Breast epithelium (tissue), 4 donors: Measurements from ENCODE around the gene WDR18. TPM values are rescaled to one million over a fixed set of nuclear protein-coding genes. Genes with fewer than 3 reads are reported as not detected.

ENCODE experiments used
- DNase-seq, 2 donors: peaks; one replicate each; pipeline ENCODE4 v3.0.0-alpha.2; 2019; ENCODE audit warnings: low spot score in 2 of 2
- H3K27ac ChIP-seq, 2 donors: fragments of 200-600 bp; sonication (generic) in 1 of 2; one replicate each; pipeline ENCODE4 v1.5.1; 2016 to 2019; ENCODE audit warnings: mild to moderate bottlenecking in 1 of 2
- H3K27me3 ChIP-seq, 2 donors: fragments of 200-600 bp; sonication (generic) in 1 of 2; one replicate each; pipeline versions ENCODE4 v1.5.1 to v1.6.0; 2017 to 2019; ENCODE audit warnings: control low read depth in 1 of 2, mild to moderate bottlenecking in 1 of 2
- H3K36me3 ChIP-seq: fragments of 200-600 bp; one replicate; pipeline ENCODE4 v1.5.1; 2019
- H3K4me1 ChIP-seq, 2 donors: fragments of 200-600 bp; sonication (generic); one replicate each; pipeline ENCODE4 v1.5.1; 2016 to 2019; ENCODE audit warnings: control low read depth in 1 of 2
- H3K4me3 ChIP-seq, 3 donors: fragments of 200-600 bp; sonication (generic); 1 replicate in 2 of 3; 2 replicates in 1 of 3; pipeline ENCODE4 v1.5.1; 2016 to 2019; ENCODE audit warnings: mild to moderate bottlenecking in 3 of 3, moderate library complexity in 2 of 3
- H3K9me3 ChIP-seq, 2 donors: fragments of 200-600 bp; sonication (generic) in 1 of 2; one replicate each; pipeline ENCODE4 v1.5.1; 2016 to 2019; ENCODE audit warnings: control low read depth in 1 of 2
- CTCF ChIP-seq, 3 donors: fragments of 450-650 bp; IDR thresholded peaks; one replicate each; pipeline ENCODE4 v1.5.1; 2016 to 2017; ENCODE audit warnings: antibody characterized with exemption in 3 of 3, mild to moderate bottlenecking in 3 of 3, moderate library complexity in 3 of 3
- POLR2A ChIP-seq: fragments of 450-650 bp; IDR thresholded peaks from one replicate; pipeline ENCODE4 v1.6.1; 2016; ENCODE audit warnings: antibody characterized with exemption, mild to moderate bottlenecking, moderate library complexity
- POLR2AphosphoS5 ChIP-seq, 3 donors: sonication (generic); formaldehyde crosslinking; IDR thresholded peaks; one replicate each; pipeline ENCODE4 v1.6.1; 2017; ENCODE audit warnings: antibody characterized with exemption in 3 of 3
- intact Hi-C: fragments of 100-400 bp; cut with DNase I; formaldehyde crosslinking; loops from one replicate; pipeline ENCODE4 v1.15.1; 2023; ENCODE audit warnings: low total_unique reads
- total RNA-seq, 3 donors: library from RNA; depleted of rRNA; stranded (reverse); fragments of >200 nt; gene quantifications; one replicate each; pipeline ENCODE4 v1.1.0, GENCODE V29; 2016

The WDR18 gene
- total RNA-seq, 3 donors from 2014 or later: 19.2 to 69.2 (median 49.8) TPM

GRCh38 chr19:988510-988909, 4.4 kb downstream of the WDR18 start:
- no peak for DNase-seq
- Histone ChIP-seq H3K27ac (no peak overlapping the region), H3K4me3 (no peak overlapping the region), H3K27me3 (no peaks in the 10 kb centered on the region), H3K36me3 (no peaks in the 10 kb centered on the region), H3K4me1 (no peaks in the 10 kb centered on the region), H3K9me3 (no peaks in the 10 kb centered on the region)
- TF ChIP-seq CTCF (IDR thresholded peaks at IDR 0.05) (no peak), POLR2AphosphoS5 (IDR thresholded peaks at IDR 0.05) (no peak), POLR2A (no peak)
- intact Hi-C loops: loop anchor here (10.0 kb wide), 1 partner anchor 234 kb away; the partner anchor contains the start of gene MISP

- Histone ChIP-seq H3K9me3 (no peaks in the 10 kb centered on the region), H3K36me3 (no peaks in the 10 kb centered on the region), H3K4me3 (no peak overlapping the region), H3K4me1 (no peaks in the 10 kb centered on the region), H3K27ac (no peak overlapping the region), H3K27me3 (no peaks in the 10 kb centered on the region)
- DNase-seq: no peak
- intact Hi-C loops: loop anchor here (10.0 kb wide), 2 partner anchors 215 to 235 kb away; partner anchors contain the start of gene MISP
- TF ChIP-seq POLR2A (no peak), CTCF (IDR thresholded peaks at IDR 0.05) (no peak), POLR2AphosphoS5 (IDR thresholded peaks at IDR 0.05) (no peak)
Observed at GRCh38 chr19:989381-990081, 5.4 kb downstream of the WDR18 start.

GRCh38 chr19:990119-990571, 6.0 kb downstream of the WDR18 start:
- intact Hi-C loops: loop anchor here (10.0 kb wide), 1 partner anchor 215 kb away; no protein-coding TSS in a partner anchor

GRCh38 chr19:990746-991145, 6.6 kb downstream of the WDR18 start:
- DNase-seq: no peak
- Histone ChIP-seq H3K27me3 (peaks cover under 1 to 3% of the 10 kb centered on the region in 2 donors), H3K27ac (no peak overlapping the region), H3K4me1 (no peaks in the 10 kb centered on the region), H3K36me3 (no peaks in the 10 kb centered on the region), H3K9me3 (no peaks in the 10 kb centered on the region), H3K4me3 (no peak overlapping the region)
- intact Hi-C loops: loop anchor here (10.0 kb wide), 1 partner anchor 216 kb away; no protein-coding TSS in a partner anchor
- no peak for TF ChIP-seq CTCF (IDR thresholded peaks at IDR 0.05)
- TF ChIP-seq POLR2A: no peak
- TF ChIP-seq POLR2AphosphoS5 (IDR thresholded peaks at IDR 0.05): no peak

More at GRCh38 chr19:990119-990571, 6.0 kb downstream of the WDR18 start:
- no peaks in the 10 kb centered on the region for H3K36me3 ChIP-seq
- no peak overlapping the region for H3K27ac ChIP-seq
- no peak for DNase-seq
- H3K9me3 ChIP-seq: no peaks in the 10 kb centered on the region
- no peaks in the 10 kb centered on the region for H3K27me3 ChIP-seq
- no peaks in the 10 kb centered on the region for H3K4me1 ChIP-seq
- H3K4me3 ChIP-seq: no peak overlapping the region
- no peak for TF ChIP-seq CTCF (IDR thresholded peaks at IDR 0.05)
- TF ChIP-seq POLR2A: no peak
- no peak for TF ChIP-seq POLR2AphosphoS5 (IDR thresholded peaks at IDR 0.05)
